Measurements from ENCODE around the gene TXNRD1. TPM values are rescaled to one million over a fixed set of nuclear protein-coding genes. Genes with fewer than 3 reads are reported as not detected.
A peak's percentile ranks its signal among the peaks of the same experiment; 100 is the strongest.

Gene TXNRD1
- total RNA-seq, 2 donors from 2014 or later, result 114 to 122 TPM

DNA sequence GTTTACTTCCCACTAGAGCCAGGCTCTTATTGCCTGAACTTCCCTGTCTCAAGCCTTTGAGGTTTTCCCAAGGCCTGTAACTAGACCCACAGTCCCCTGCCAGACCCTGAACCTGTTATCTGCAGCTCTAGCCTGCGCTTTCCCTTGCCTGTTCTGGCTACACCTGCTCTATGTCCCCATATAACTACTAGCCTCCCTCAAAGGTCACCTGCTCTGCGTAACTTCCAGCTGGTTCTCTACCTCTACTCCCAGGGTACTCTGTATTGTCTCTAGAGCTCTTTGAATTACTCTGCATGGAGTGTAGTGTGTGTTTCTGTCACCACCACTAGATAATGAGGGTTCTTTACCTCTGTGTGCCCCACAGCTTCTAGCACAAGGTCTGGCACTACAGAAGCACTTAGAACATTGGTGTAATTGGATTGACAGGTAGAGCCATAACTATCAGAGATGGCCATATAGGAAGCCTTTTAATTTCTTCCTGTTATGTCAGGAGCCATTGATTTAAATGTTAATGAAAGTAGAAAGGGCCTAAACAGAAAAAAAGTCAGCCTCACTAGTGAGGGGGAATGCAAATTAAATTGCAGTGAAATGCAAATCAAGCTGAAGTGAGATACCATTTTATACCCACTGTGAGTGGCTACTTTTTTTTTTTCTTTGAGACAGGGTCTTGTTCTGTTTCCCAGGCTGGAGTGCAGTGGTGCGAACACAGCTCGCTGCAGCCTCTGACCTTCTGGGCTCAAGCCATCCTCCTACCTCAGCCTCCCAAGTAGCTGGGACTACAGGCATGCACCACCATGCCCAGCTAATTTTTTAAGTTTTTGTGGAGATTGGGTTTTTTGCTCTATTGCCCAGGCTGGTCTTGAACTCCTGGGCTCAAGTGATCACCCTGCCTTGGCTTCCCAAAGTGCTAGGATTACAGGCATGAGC, 135.7 kb downstream of the TXNRD1 start:
- DNase-seq (no peak), ATAC-seq (no peak)
- intact Hi-C loops (cut with DNase I), result no loop called here

DNA sequence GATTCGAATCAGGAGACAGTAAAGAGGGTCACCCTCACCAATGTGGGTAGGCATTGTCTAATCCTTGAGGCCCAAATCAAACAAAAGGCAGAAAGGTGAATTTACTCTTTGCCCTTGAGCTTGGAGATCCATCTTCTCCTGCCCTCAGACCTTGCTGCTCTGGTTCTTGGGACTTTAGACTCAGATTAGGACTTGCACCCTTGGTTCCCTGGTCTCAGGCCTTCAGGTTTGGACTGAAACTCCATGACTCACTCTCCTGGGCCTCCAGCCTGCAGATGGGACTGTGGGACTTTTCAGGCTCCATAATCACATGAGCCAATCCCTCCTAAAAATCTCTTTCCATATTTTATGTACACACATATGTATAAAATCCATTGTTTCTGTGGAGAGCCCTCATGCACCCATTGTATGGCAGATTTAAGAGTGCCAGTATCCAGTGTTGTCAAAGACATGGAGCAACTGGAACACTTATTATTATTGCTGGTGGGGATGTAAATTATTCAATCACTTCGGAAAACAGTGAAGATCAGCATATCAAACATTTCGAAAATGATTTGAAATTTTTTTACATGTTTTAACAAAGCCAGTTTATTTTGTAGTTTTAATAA, 136.6 kb downstream of the TXNRD1 start:
- peak in 1 of 2 donors; percentile 53 for ATAC-seq
- DNase-seq, result no peak
- intact Hi-C loops (cut with DNase I), result no loop called here

- no peak for DNase-seq
- intact Hi-C loops (cut with DNase I), result no loop called here
Measured at GRCh38 chr12:104353012-104353981, 137.7 kb downstream of the TXNRD1 start.

GRCh38 chr12:104354167-104354867, 138.7 kb downstream of the TXNRD1 start:
- DNase-seq (no peak), ATAC-seq (no peak)
- intact Hi-C loops (cut with DNase I), result no loop called here

More at GRCh38 chr12:104353012-104353981, 137.7 kb downstream of the TXNRD1 start:
- no peak for ATAC-seq

DNA sequence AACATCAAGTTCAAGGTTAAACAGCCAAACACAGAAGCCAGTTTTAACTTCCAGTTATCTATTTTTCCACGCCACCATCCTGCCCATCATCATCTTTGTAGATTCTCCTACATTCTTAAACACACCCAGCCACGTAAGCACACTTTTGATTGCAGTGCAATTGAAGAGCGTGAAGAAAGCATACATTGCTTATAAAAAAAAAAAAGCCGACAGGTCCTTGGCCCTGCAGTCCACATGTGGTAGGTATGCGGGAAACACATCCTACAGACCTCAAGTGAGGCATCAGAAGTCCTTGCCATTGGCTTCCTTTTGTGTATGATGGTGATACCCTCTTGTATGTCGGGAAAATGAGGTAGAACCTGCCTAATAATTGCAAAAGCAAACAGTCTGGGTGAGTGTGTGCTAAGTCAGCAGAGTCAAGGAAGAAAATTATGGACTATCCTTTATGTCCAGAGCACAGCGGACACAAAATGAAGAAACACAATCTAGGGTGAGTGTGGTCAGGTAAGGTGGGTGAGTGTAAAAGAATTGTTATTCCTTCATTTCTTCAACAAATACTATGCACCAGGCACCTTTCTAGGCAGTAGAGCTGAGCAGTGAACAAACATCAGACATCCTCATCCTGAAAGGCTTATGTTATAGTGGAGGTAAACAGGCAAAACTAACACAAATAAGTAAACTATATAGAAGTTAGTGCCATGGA, 139.4 kb downstream of the TXNRD1 start:
- ATAC-seq (no peak), DNase-seq (no peak)
- intact Hi-C loops (cut with DNase I), result loop anchor here (5.0 kb wide), 2 partner anchors 138 to 153 kb away; partner anchors contain the start of gene TXNRD1 (in 1 of the 2)

DNA sequence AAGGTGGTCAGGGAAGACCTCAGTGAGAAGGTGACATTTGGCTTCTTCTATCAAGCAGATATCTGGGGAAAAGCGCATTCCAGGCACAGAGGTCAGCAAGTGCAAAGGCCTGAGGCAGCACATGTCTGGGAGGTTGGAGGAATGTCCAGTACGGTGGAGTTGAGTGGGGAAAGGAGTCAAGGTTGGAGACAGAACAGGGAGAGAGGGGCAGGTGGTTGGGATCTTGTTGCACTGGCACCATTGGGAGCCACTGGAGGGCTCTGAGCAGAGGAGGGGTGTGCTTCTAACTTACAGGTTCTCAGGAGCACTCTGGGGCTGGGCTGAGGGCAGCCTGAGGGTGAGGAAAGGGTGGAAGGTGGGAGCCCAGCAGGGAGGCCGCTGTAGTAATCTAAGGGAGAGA, 140.1 kb downstream of the TXNRD1 start:
- DNase-seq, result no peak
- no peak for ATAC-seq
- intact Hi-C loops (cut with DNase I), result loop anchor here (5.0 kb wide), 2 partner anchors 138 to 153 kb away; partner anchors contain the start of gene TXNRD1 (in 1 of the 2)

GRCh38 chr12:104356231-104357115, 140.9 kb downstream of the TXNRD1 start:
- DNase-seq, result no peak
- intact Hi-C loops (cut with DNase I), result loop anchor here (5.0 kb wide), 2 partner anchors 139 to 154 kb away; partner anchors contain the start of gene TXNRD1 (in 1 of the 2)
- peak in 1 of 2 donors; percentile 42 for ATAC-seq

GRCh38 chr12:104357421-104357952, 141.9 kb downstream of the TXNRD1 start:
- intact Hi-C loops (cut with DNase I), result loop anchor here (5.0 kb wide), 2 partner anchors 140 to 155 kb away; partner anchors contain the start of gene TXNRD1 (in 1 of the 2)
- ATAC-seq (no peak), DNase-seq (no peak)

DNA sequence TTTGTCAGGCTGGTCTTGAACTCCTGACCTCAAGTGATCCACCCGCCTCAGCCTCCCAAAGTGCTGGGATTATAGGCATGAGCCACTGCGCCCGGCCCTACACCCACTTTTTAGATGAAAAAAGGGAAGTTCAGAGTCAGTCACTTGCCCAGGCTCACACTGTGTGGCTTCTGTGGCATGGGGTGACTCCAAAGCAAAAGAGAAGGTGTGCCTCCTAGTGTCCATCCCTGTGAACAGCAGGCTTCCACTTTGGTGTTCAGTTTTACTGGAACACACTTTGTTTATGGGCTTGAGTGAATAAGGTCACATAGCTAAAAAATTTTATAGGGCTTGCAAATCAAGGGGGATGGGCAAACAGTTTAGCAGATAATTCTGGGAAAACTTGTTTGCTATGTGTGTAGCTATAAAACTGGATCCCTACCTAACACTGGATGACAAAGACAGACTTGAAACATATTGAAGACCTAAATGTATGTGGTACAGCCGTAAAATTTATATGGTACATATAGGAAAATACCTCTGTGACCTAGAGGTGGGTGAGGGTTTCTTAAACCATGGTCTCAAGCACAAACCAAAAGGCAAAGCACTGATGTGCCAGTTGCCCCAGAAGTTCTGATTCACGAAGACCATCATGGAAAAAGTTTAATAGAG, 142.9 kb downstream of the TXNRD1 start:
- intact Hi-C loops (cut with DNase I), result loop anchor here (5.0 kb wide), 2 partner anchors 141 to 156 kb away; partner anchors contain the start of gene TXNRD1 (in 1 of the 2)

GRCh38 chr12:104359216-104359615, 143.6 kb downstream of the TXNRD1 start:
- ATAC-seq, result no peak
- intact Hi-C loops (cut with DNase I), result loop anchor here (5.0 kb wide), 2 partner anchors 142 to 157 kb away; partner anchors contain the start of gene TXNRD1 (in 1 of the 2)
- no peak for DNase-seq

More for the DNA sequence above, 142.9 kb downstream of the TXNRD1 start:
- peak; percentile 62 to 66 for ATAC-seq
- peak; percentile 53 for DNase-seq

- intact Hi-C loops (cut with DNase I), result no loop called here
- ATAC-seq (no peak), DNase-seq (no peak)
Measured at GRCh38 chr12:104360157-104360556, 144.6 kb downstream of the TXNRD1 start.

GRCh38 chr12:104360983-104361707, 145.6 kb downstream of the TXNRD1 start:
- ATAC-seq, result peak; percentile 43 to 90
- intact Hi-C loops (cut with DNase I), result no loop called here
- DNase-seq, result no peak

DNA sequence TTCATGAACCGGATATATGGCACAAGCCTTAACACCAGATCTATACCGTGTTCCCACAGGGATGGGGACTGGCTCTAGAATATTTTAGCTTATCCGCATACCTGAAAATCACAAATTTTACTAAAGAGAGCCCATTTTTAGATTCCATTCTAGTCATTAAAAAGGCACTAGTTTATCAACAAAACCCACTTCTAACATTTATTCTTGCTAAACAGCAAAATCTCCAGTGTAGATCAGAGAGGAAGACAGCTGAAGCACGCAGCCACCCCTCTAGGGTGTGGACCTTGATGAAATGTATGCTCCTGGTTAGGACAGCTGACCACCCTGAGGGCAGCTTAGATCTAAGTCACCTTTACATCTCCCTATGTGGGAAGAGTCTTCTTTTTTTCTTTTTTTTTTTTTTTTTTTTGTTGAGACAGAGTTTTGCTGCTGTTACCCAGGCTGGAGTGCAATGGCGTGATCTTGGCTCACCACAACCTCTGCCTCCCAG, 150.4 kb downstream of the TXNRD1 start:
- no peak for DNase-seq
- no peak for ATAC-seq
- intact Hi-C loops (cut with DNase I), result no loop called here

DNA sequence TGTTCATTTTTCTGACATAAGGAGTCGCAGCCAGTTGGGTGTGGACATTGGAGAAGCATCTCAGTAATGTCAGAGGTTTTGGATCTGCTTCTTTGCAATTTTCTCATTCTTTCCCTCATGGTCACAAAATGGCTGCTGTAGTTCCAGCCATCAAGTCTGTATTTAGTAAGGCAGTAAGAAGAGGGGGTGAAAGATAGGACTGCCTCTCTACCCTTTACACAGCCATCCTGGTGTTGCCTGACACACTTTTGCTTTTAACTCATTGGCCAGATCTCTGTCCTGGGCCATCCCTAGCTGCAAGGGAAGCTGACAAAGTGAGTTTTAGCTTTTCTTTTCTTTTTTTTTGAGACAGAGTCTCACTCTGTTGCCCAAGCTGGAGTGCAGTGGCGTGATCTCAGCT, 154.1 kb downstream of the TXNRD1 start:
- intact Hi-C loops (cut with DNase I), result no loop called here
- no peak for ATAC-seq
- no peak for DNase-seq

Measured in left cardiac atrium (tissue), 4 donors.